IMR-90 (cell line): ENCODE measurements around the gene CDH23. TPM values are rescaled to one million over a fixed set of nuclear protein-coding genes. Genes with fewer than 3 reads are reported as not detected.

ENCODE experiments used
- ATAC-seq: fragments of 200-7000 bp; cut with Tn5 transposase; 2 replicates; pipeline ENCODE4 v1.9.1; 2020; ENCODE audit warnings: low read depth, mild to moderate bottlenecking, moderate library complexity
- BruUV-seq: library from RNA; stranded (reverse); fragments of 400-500 nt; replicated peaks from 2 replicates; lab custom pipeline; 2021; lab: Mats Ljungman, UMichigan
- CTCF ChIA-PET: fragments of 300-600 bp; formaldehyde crosslinking; extraction: SDS; loops from one replicate; lab custom pipeline; 2021; ENCODE audit warnings: antibody characterized with exemption; lab: Yijun Ruan, JAX
- POLR2A ChIA-PET: fragments of 300-600 bp; sonication (Branson Sonifier 250); formaldehyde crosslinking; loops from one replicate; lab custom pipeline; 2022; ENCODE audit warnings: antibody characterized with exemption; ENCODE audit not compliant: unreplicated experiment; lab: Charles Lee
- DNase-seq: peaks from one replicate; pipeline ENCODE4 v3.0.0; 2013
- H2AFZ ChIP-seq: replicated peaks from 2 replicates; pipeline ENCODE3; 2013; ENCODE audit warnings: low read length, mild to moderate bottlenecking; ENCODE audit not compliant: poor library complexity
- H2AK5ac ChIP-seq: 2 replicates; pipeline ENCODE4 v1.6.1; 2013; ENCODE audit warnings: low read depth, low read length, inconsistent platforms
- H2AK9ac ChIP-seq: replicated peaks from 2 replicates; pipeline ENCODE3; 2013; ENCODE audit warnings: mild to moderate bottlenecking, low read depth, low read length, moderate library complexity; ENCODE audit not compliant: poor library complexity
- H2BK120ac ChIP-seq: 2 replicates; pipeline ENCODE4 v1.6.1; 2013; ENCODE audit warnings: low read depth, low read length, inconsistent platforms
- H2BK15ac ChIP-seq: 3 replicates; pipeline ENCODE4 v1.6.1; 2013; ENCODE audit warnings: low read depth, low read length, inconsistent platforms
- H2BK20ac ChIP-seq: 2 replicates; pipeline ENCODE4 v1.6.1; 2013; ENCODE audit warnings: low read depth, mild to moderate bottlenecking, inconsistent platforms, low read length, moderate library complexity
- H2BK5ac ChIP-seq: 2 replicates; pipeline ENCODE4 v1.6.1; 2013; ENCODE audit warnings: mild to moderate bottlenecking, low read depth, low read length, inconsistent platforms; ENCODE audit not compliant: poor library complexity, severe bottlenecking
- H3K14ac ChIP-seq: replicated peaks from 2 replicates; pipeline ENCODE4 v1.6.1; 2013; ENCODE audit warnings: low read depth, low read length, inconsistent platforms
- H3K18ac ChIP-seq: 2 replicates; pipeline ENCODE4 v1.6.1; 2013; ENCODE audit warnings: low read depth, low read length, control low read depth
- H3K23ac ChIP-seq: 2 replicates; pipeline ENCODE4 v1.6.1; 2013; ENCODE audit warnings: low read depth, low read length, inconsistent platforms
- H3K27ac ChIP-seq: 2 replicates; pipeline ENCODE4 v1.5.1; 2013; ENCODE audit warnings: mild to moderate bottlenecking, control low read depth, low read length; ENCODE audit not compliant: insufficient read depth
- H3K27me3 ChIP-seq: 2 replicates; pipeline ENCODE4 v1.6.1; 2013; ENCODE audit warnings: low read length; ENCODE audit not compliant: control insufficient read depth, insufficient read depth
- H3K36me3 ChIP-seq: 2 replicates; pipeline ENCODE4 v1.6.1; 2013; ENCODE audit warnings: low read length, mixed read lengths; ENCODE audit not compliant: control insufficient read depth, insufficient read depth
- H3K4ac ChIP-seq: 2 replicates; pipeline ENCODE4 v1.6.1; 2013; ENCODE audit warnings: low read depth, low read length, inconsistent platforms
- H3K4me1 ChIP-seq: 2 replicates; pipeline ENCODE4 v1.6.1; 2013; ENCODE audit warnings: low read length, mixed read lengths; ENCODE audit not compliant: control insufficient read depth, insufficient read depth
- H3K4me2 ChIP-seq: 2 replicates; pipeline ENCODE4 v1.6.1; 2013; ENCODE audit warnings: low read depth, mild to moderate bottlenecking, control low read depth, low read length, moderate library complexity
- H3K4me3 ChIP-seq: 2 replicates; pipeline ENCODE4 v1.5.1; 2013; ENCODE audit warnings: low read depth, mild to moderate bottlenecking, control low read depth, low read length, moderate library complexity; ENCODE audit not compliant: insufficient read depth
- H3K56ac ChIP-seq: 2 replicates; pipeline ENCODE4 v1.6.1; 2013; ENCODE audit warnings: low read length, inconsistent platforms; ENCODE audit not compliant: insufficient read depth; ENCODE audit errors: extremely low read depth
- H3K79me1 ChIP-seq, 2 experiments: 2 replicates each; pipeline ENCODE4 v1.6.1; 2013; ENCODE audit warnings: low read length in 2 of 2, inconsistent platforms in 1 of 2, low read depth in 1 of 2
- H3K9ac ChIP-seq: 2 replicates; pipeline ENCODE4 v1.6.1; 2013; ENCODE audit warnings: low read depth, low read length, control low read depth
- H3K9me1 ChIP-seq: 2 replicates; pipeline ENCODE4 v1.6.1; 2013; ENCODE audit warnings: low read length, inconsistent platforms; ENCODE audit not compliant: insufficient read depth
- H3K9me3 ChIP-seq: 2 replicates; pipeline ENCODE4 v1.6.1; 2013; ENCODE audit warnings: low read length; ENCODE audit not compliant: control insufficient read depth, insufficient read depth
- H4K20me1 ChIP-seq: 2 replicates; pipeline ENCODE4 v1.6.1; 2013; ENCODE audit warnings: low read length, inconsistent platforms; ENCODE audit not compliant: insufficient read depth
- H4K5ac ChIP-seq: 2 replicates; pipeline ENCODE4 v1.6.1; 2013; ENCODE audit warnings: mild to moderate bottlenecking, low read depth, low read length, control low read depth
- H4K8ac ChIP-seq, 2 experiments: 2 replicates each; pipeline ENCODE4 v1.6.1; 2013; ENCODE audit warnings: low read depth in 2 of 2, low read length in 2 of 2, control low read depth in 1 of 2, inconsistent platforms in 1 of 2
- H4K91ac ChIP-seq: 2 replicates; pipeline ENCODE4 v1.6.1; 2013; ENCODE audit warnings: low read depth, low read length, inconsistent platforms; ENCODE audit not compliant: insufficient read depth
- BHLHE40 ChIP-seq: fragments of 150-350 bp; IDR thresholded peaks from 2 replicates; pipeline ENCODE4 v1.6.1; 2016; ENCODE audit warnings: mild to moderate bottlenecking, low read depth, low read length
- CEBPB ChIP-seq: IDR thresholded peaks from 2 replicates; pipeline ENCODE4 v1.6.1; 2012; ENCODE audit warnings: low read depth, low read length, improper control_type of control experiment
- CHD1 ChIP-seq: IDR thresholded peaks from 2 replicates; pipeline ENCODE4 v1.6.1; 2012; ENCODE audit warnings: low read depth, low read length, improper control_type of control experiment
- CTCF ChIP-seq: conservative IDR thresholded peaks from 2 replicates; pipeline ENCODE4 v1.5.1; 2012; ENCODE audit warnings: mild to moderate bottlenecking, low read depth, low read length, improper control_type of control experiment
- FOS ChIP-seq: fragments of 150-350 bp; IDR thresholded peaks from 2 replicates; pipeline ENCODE4 v1.6.1; 2016; ENCODE audit warnings: low read depth, low read length
- MAFK ChIP-seq: IDR thresholded peaks from 2 replicates; pipeline ENCODE4 v1.6.1; 2012; ENCODE audit warnings: low read depth, low read length, improper control_type of control experiment
- MAZ ChIP-seq: IDR thresholded peaks from 2 replicates; pipeline ENCODE4 v1.6.1; 2012; ENCODE audit warnings: low read depth, mild to moderate bottlenecking, low read length, improper control_type of control experiment, moderate library complexity, borderline replicate concordance
- MXI1 ChIP-seq: IDR thresholded peaks from 2 replicates; pipeline ENCODE4 v1.6.1; 2012; ENCODE audit warnings: low read depth, mild to moderate bottlenecking, low read length, moderate library complexity, borderline replicate concordance
- NFE2L2 ChIP-seq: fragments of 150-350 bp; IDR thresholded peaks from 2 replicates; pipeline ENCODE4 v1.6.1; 2016; ENCODE audit warnings: low read depth, mild to moderate bottlenecking, low read length
- POLR2A ChIP-seq: IDR thresholded peaks from 2 replicates; pipeline ENCODE4 v1.6.1; 2012; ENCODE audit warnings: mild to moderate bottlenecking, low read depth, low read length
- RAD21 ChIP-seq: IDR thresholded peaks from 2 replicates; pipeline ENCODE4 v1.6.1; 2012; ENCODE audit warnings: low read length, improper control_type of control experiment
- RCOR1 ChIP-seq: IDR thresholded peaks from 2 replicates; pipeline ENCODE4 v1.6.1; 2012; ENCODE audit warnings: mild to moderate bottlenecking, low read length, improper control_type of control experiment; ENCODE audit not compliant: insufficient replicate concordance
- RFX5 ChIP-seq: IDR thresholded peaks from 2 replicates; pipeline ENCODE4 v1.8.0; 2012; ENCODE audit warnings: low read depth, mild to moderate bottlenecking, low read length, moderate library complexity
- SMC3 ChIP-seq: fragments of 150-350 bp; IDR thresholded peaks from 2 replicates; pipeline ENCODE4 v1.6.1; 2016; ENCODE audit warnings: low read depth, mild to moderate bottlenecking, antibody characterized with exemption, low read length, moderate library complexity
- WGBS, 2 experiments: methylation state at CpG; one replicate each; pipeline versions ENCODE4 v1.1.5 to v1.1.7; 2013; ENCODE audit warnings: missing lambda C conversion rate in 2 of 2; ENCODE audit not compliant: insufficient read length in 1 of 2; ENCODE audit errors: extremely low coverage in 2 of 2; 5-methylcytosine and 5-hydroxymethylcytosine counted together
- dilution Hi-C: fragments of 300-500 bp; cut with HindIII; formaldehyde crosslinking; loops from one replicate; pipeline ENCODE4 v1.14.3; 2018; ENCODE audit warnings: low sequenced_read_pairs; ENCODE audit not compliant: unreplicated experiment
- in situ Hi-C: fragments of 300-500 bp; cut with MboI; formaldehyde crosslinking; loops from 3 replicates; pipeline ENCODE4 v1.14.3; 2019; ENCODE audit warnings: low sequenced_read_pairs, inconsistent platforms, mixed read lengths
- intact Hi-C: fragments of 100-400 bp; cut with micrococcal nuclease; formaldehyde crosslinking; loops from 2 replicates; pipeline ENCODE4 v1.10.0; 2022
- polyA plus RNA-seq, 3 experiments: library from polyadenylated mRNA; depleted of rRNA; stranded (reverse); fragments of >200 nt; gene quantifications; 2 replicates each; pipeline ENCODE4 v1.2.3, GENCODE V29; 2012; ENCODE audit warnings: low replicate concordance in 1 of 3
- total RNA-seq: library from RNA; depleted of rRNA; stranded (reverse); fragments of >200 nt; gene quantifications from 2 replicates; pipeline ENCODE4 v1.2.3, GENCODE V29; 2012
- TF ChIP-seq, protein P1 (sequence below): fragments of 150-350 bp; IDR thresholded peaks from 2 replicates; pipeline ENCODE4 v1.6.1; 2016; ENCODE audit warnings: low read depth, mild to moderate bottlenecking, low read length, moderate library complexity, borderline replicate concordance
- TF ChIP-seq, protein P2 (sequence below): fragments of 150-350 bp; IDR thresholded peaks from 2 replicates; pipeline ENCODE4 v1.6.1; 2017; ENCODE audit warnings: mild to moderate bottlenecking, antibody characterized with exemption, low read length, low read depth

The CDH23 gene
- total and polyA plus RNA-seq, 2 of the 4 experiments (the other 2 are of a cell fraction): under 0.01 to 0.03 TPM

- H3K23ac ChIP-seq: no peak overlapping the region
- no peak for ATAC-seq
- no peak overlapping the region for H3K27ac ChIP-seq
- DNase-seq: no peak
- no peak overlapping the region for H2AK5ac ChIP-seq
- dilution Hi-C loops (no loop called here), intact Hi-C loops (no loop called here), in situ Hi-C loops (no loop called here)
- H2BK20ac ChIP-seq: no peak overlapping the region
- H3K9me1 ChIP-seq: no peaks in the 10 kb centered on the region
- no peak overlapping the region for H3K14ac ChIP-seq
- no peak overlapping the region for H3K56ac ChIP-seq
- H4K5ac ChIP-seq: no peak overlapping the region
- no peak overlapping the region for H2AFZ ChIP-seq
- no peaks in the 10 kb centered on the region for H3K4me1 ChIP-seq
- TF ChIP-seq MAFK (no peak), POLR2A (no peak), MAZ (no peak), FOS (no peak), RAD21 (no peak), SMC3 (no peak), RCOR1 (no peak), NFE2L2 (no peak), BHLHE40 (no peak), MXI1 (no peak), CTCF (no peak), CEBPB (no peak), CHD1 (no peak), RFX5 (no peak)
- TF ChIP-seq, protein P1, sequence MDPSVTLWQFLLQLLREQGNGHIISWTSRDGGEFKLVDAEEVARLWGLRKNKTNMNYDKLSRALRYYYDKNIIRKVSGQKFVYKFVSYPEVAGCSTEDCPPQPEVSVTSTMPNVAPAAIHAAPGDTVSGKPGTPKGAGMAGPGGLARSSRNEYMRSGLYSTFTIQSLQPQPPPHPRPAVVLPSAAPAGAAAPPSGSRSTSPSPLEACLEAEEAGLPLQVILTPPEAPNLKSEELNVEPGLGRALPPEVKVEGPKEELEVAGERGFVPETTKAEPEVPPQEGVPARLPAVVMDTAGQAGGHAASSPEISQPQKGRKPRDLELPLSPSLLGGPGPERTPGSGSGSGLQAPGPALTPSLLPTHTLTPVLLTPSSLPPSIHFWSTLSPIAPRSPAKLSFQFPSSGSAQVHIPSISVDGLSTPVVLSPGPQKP: no peak
- TF ChIP-seq, protein P2, sequence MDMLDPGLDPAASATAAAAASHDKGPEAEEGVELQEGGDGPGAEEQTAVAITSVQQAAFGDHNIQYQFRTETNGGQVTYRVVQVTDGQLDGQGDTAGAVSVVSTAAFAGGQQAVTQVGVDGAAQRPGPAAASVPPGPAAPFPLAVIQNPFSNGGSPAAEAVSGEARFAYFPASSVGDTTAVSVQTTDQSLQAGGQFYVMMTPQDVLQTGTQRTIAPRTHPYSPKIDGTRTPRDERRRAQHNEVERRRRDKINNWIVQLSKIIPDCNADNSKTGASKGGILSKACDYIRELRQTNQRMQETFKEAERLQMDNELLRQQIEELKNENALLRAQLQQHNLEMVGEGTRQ: no peak
- H4K91ac ChIP-seq: no peak overlapping the region
- H3K18ac ChIP-seq: no peak overlapping the region
- H2AK9ac ChIP-seq: no peak overlapping the region
- H2BK120ac ChIP-seq: no peak overlapping the region
- no peak overlapping the region for H3K4me3 ChIP-seq
- no peak overlapping the region for H3K4ac ChIP-seq
- H4K8ac ChIP-seq: no peak overlapping the region
- no peak overlapping the region for H2BK15ac ChIP-seq
- CTCF ChIA-PET: no interaction called here
- no peaks in the 10 kb centered on the region for H3K79me1 ChIP-seq
- POLR2A ChIA-PET: no interaction called here
- BruUV-seq: no TSS peak
- H3K36me3 ChIP-seq: no peaks in the 10 kb centered on the region
- H2BK5ac ChIP-seq: no peak overlapping the region
- peaks cover 60% of the 10 kb centered on the region for H3K27me3 ChIP-seq
- no peak overlapping the region for H3K4me2 ChIP-seq
- H4K20me1 ChIP-seq: no peaks in the 10 kb centered on the region
- H3K9me3 ChIP-seq: no peaks in the 10 kb centered on the region
- 55% methylated on average over 7 of the region's 7 CpGs; no CpG with 5 or more reads in 1 of the 2 experiments for WGBS, 2 experiments
- no peak overlapping the region for H3K9ac ChIP-seq
Observed at GRCh38 chr10:71683301-71683700, 286.6 kb downstream of the CDH23 start.
